ENCODE data around the gene PPM1J.
A peak's percentile ranks its signal among the peaks of the same experiment; 100 is the strongest.

GRCh38 chr1:112718691-112719418 lies 3.7 kb upstream of the PPM1J start:
- TF ChIP-seq CTCF (IDR thresholded peaks at IDR 0.05) (peak; percentile 42 to 80 (median 71)), POLR2A (IDR thresholded peaks at IDR 0.05) (no peak)
